Endothelial cell of umbilical vein (primary cell): ENCODE data around the gene LRP1B. TPM values are rescaled to one million over a fixed set of nuclear protein-coding genes. Genes with fewer than 3 reads are reported as not detected.

Source experiments
- BruUV-seq: library from RNA; stranded (reverse); fragments of 400-500 nt; replicated peaks from 2 replicates; lab custom pipeline; 2021; lab: Mats Ljungman, UMichigan
- CTCF ChIA-PET: fragments of 300-600, 350-600 bp; sonication (Branson Sonifier 250); formaldehyde crosslinking; loops from one replicate; lab custom pipeline; 2021; ENCODE audit warnings: antibody characterized with exemption, inconsistent platforms; lab: Charles Lee
- POLR2A ChIA-PET: fragments of 300-600, 350-600 bp; sonication (Branson Sonifier 250); formaldehyde crosslinking; loops from one replicate; lab custom pipeline; 2021; ENCODE audit warnings: antibody characterized with exemption, inconsistent platforms; lab: Charles Lee
- DNase-seq: peaks from one replicate; pipeline ENCODE4 v3.0.0-alpha.2; 2011; ENCODE audit warnings: low read depth, low spot score
- FAIRE-seq: peaks from 2 replicates; lab custom pipeline; 2011; peaks lifted over from hg19 to GRCh38; lab: Jason Lieb, UNC
- H2AFZ ChIP-seq: 2 replicates; pipeline ENCODE4 v1.6.0; 2012; ENCODE audit warnings: low read depth, low read length, control low read depth, inconsistent platforms
- H3K27ac ChIP-seq: 2 replicates; pipeline ENCODE4 v1.5.1; 2011; ENCODE audit warnings: low read depth, mild to moderate bottlenecking, control low read depth, low read length, moderate library complexity; ENCODE audit not compliant: insufficient read depth
- H3K27me3 ChIP-seq, 2 experiments: 2 replicates each; pipeline versions ENCODE4 v1.6.0 to v1.6.1; 2011; ENCODE audit warnings: low read length in 2 of 2, mixed read lengths in 1 of 2; ENCODE audit not compliant: control insufficient read depth in 2 of 2, insufficient read depth in 2 of 2
- H3K36me3 ChIP-seq, 2 experiments: 2 replicates in 1 of 2; 3 replicates in 1 of 2; pipeline ENCODE4 v1.5.1; 2011; ENCODE audit warnings: low read length in 2 of 2, mild to moderate bottlenecking in 1 of 2, moderate library complexity in 1 of 2; ENCODE audit not compliant: control insufficient read depth in 2 of 2, insufficient read depth in 2 of 2; ENCODE audit errors: extremely low read depth in 1 of 2
- H3K4me1 ChIP-seq: 3 replicates; pipeline ENCODE4 v1.5.1; 2011; ENCODE audit warnings: mild to moderate bottlenecking, low read length; ENCODE audit not compliant: control insufficient read depth, insufficient read depth; ENCODE audit errors: extremely low read depth
- H3K4me2 ChIP-seq: 2 replicates; pipeline ENCODE4 v1.6.1; 2011; ENCODE audit warnings: low read length, control low read depth, mixed read lengths; ENCODE audit not compliant: insufficient read depth
- H3K4me3 ChIP-seq, 3 experiments: fragments of 200-600 bp in 1 of 3; sonication (generic), shearing (Covaris generic) in 1 of 3; replicated peaks in 1 of 3; 2 replicates each; pipeline ENCODE4 v1.5.1; 2011 to 2016; ENCODE audit warnings: control low read depth in 3 of 3, low read length in 3 of 3, mild to moderate bottlenecking in 2 of 3, inconsistent platforms in 1 of 3, low read depth in 1 of 3, moderate library complexity in 1 of 3; ENCODE audit not compliant: insufficient read depth in 1 of 3
- H3K79me2 ChIP-seq: 2 replicates; pipeline ENCODE4 v1.6.0; 2012; ENCODE audit warnings: low read length, inconsistent platforms; ENCODE audit not compliant: control insufficient read depth, insufficient read depth
- H3K9ac ChIP-seq: replicated peaks from 2 replicates; pipeline ENCODE3; 2011; ENCODE audit warnings: low read length, control low read depth; ENCODE audit not compliant: insufficient read depth; ENCODE audit errors: extremely low read depth
- H3K9me1 ChIP-seq: replicated peaks from 3 replicates; pipeline ENCODE4 v1.6.0; 2011; ENCODE audit warnings: mild to moderate bottlenecking, low read length; ENCODE audit not compliant: control insufficient read depth, insufficient read depth; ENCODE audit errors: extremely low read depth
- H3K9me3 ChIP-seq: replicated peaks from 2 replicates; pipeline ENCODE4 v1.5.1; 2012; ENCODE audit warnings: low read length, inconsistent platforms; ENCODE audit not compliant: control insufficient read depth, insufficient read depth
- H4K20me1 ChIP-seq: replicated peaks from 2 replicates; pipeline ENCODE3; 2011; ENCODE audit warnings: mild to moderate bottlenecking, low read length; ENCODE audit not compliant: control insufficient read depth, insufficient read depth; ENCODE audit errors: extremely low read depth
- CTCF ChIP-seq, 2 donors: IDR thresholded peaks; 1 replicate in 1 of 2; 2 replicates in 1 of 2; pipeline ENCODE4 v1.5.1; 2011; ENCODE audit warnings: low read length in 2 of 2, mild to moderate bottlenecking in 2 of 2, moderate library complexity in 2 of 2, control low read depth in 1 of 2, inconsistent platforms in 1 of 2, low read depth in 1 of 2; ENCODE audit not compliant: insufficient read depth in 1 of 2; ENCODE audit errors: extremely low read depth in 1 of 2
- EZH2 ChIP-seq: IDR thresholded peaks from 2 replicates; pipeline ENCODE4 v1.6.1; 2012; ENCODE audit warnings: borderline replicate concordance, low read depth, mild to moderate bottlenecking, moderate library complexity, low read length, inconsistent platforms; ENCODE audit not compliant: severe bottlenecking
- FOS ChIP-seq: IDR thresholded peaks from 2 replicates; pipeline ENCODE4 v1.6.1; 2011; ENCODE audit warnings: mild to moderate bottlenecking, low read length, moderate library complexity, borderline replicate concordance; ENCODE audit not compliant: insufficient read depth
- GATA2 ChIP-seq: IDR thresholded peaks from 2 replicates; pipeline ENCODE4 v1.7.0; 2011; ENCODE audit warnings: low read depth, mild to moderate bottlenecking, moderate library complexity, mixed read lengths, low read length; ENCODE audit not compliant: insufficient read length, insufficient read depth
- JUN ChIP-seq: IDR thresholded peaks from 2 replicates; pipeline ENCODE4 v1.6.1; 2011; ENCODE audit warnings: borderline replicate concordance, low read depth; ENCODE audit not compliant: insufficient read length, insufficient read depth
- MAX ChIP-seq: IDR thresholded peaks from 2 replicates; pipeline ENCODE4 v1.6.1; 2011; ENCODE audit not compliant: insufficient read depth, insufficient read length
- MYC ChIP-seq: IDR thresholded peaks from one replicate; pipeline ENCODE4 v1.6.1; 2011; ENCODE audit warnings: mild to moderate bottlenecking, low read depth, low read length
- POLR2A ChIP-seq: IDR thresholded peaks from 2 replicates; pipeline ENCODE4 v1.6.1; 2012; ENCODE audit warnings: low read depth, mild to moderate bottlenecking, control low read depth, low read length
- POLR2AphosphoS5 ChIP-seq: IDR thresholded peaks from 2 replicates; pipeline ENCODE4 v1.6.1; 2012; ENCODE audit warnings: low read depth, mild to moderate bottlenecking, control low read depth, low read length, moderate library complexity; ENCODE audit not compliant: insufficient read depth
- dilution Hi-C: fragments of 300-500 bp; cut with MboI; formaldehyde crosslinking; loops from one replicate; pipeline ENCODE4 v1.15.0; 2019; ENCODE audit warnings: low sequenced_read_pairs; ENCODE audit not compliant: extremely low pct_ligation_motif_present
- intact Hi-C: fragments of 100-400 bp; cut with micrococcal nuclease; formaldehyde crosslinking; loops from one replicate; pipeline ENCODE4 v1.10.0; 2022
- polyA plus RNA-seq, 4 experiments: library from polyadenylated mRNA; depleted of rRNA in 3 of 4; stranded (reverse) in 3 of 4; unstranded in 1 of 4; fragments of >200 nt; gene quantifications; 2 replicates each; pipeline versions ENCODE4 v1.2.1 to v1.2.3, GENCODE V29; 2011 to 2012; ENCODE audit warnings: missing spikeins in 1 of 4
- total RNA-seq: library from RNA; stranded (reverse); gene quantifications from 2 replicates; pipeline ENCODE4 v1.2.3, GENCODE V29; 2021

LRP1B gene
- total and polyA plus RNA-seq, 2 donors (not counting 3 experiments of a cell fraction or from before 2014, with no cell fraction given), result 0.03 to 0.07 TPM

- H3K9ac ChIP-seq, result no peak overlapping the region
- H2AFZ ChIP-seq, result no peak overlapping the region
- no peaks in the 10 kb centered on the region for H4K20me1 ChIP-seq
- DNase-seq (no peak), FAIRE-seq (no peak)
- H3K9me3 ChIP-seq, result no peaks in the 10 kb centered on the region
- TF ChIP-seq POLR2AphosphoS5 (no peak), MYC (no peak), GATA2 (no peak), MAX (no peak), EZH2 (no peak), CTCF (IDR thresholded peaks at IDR 0.05; ENCODE audit: extremely low read depth in 1 of 2, insufficient read depth in 1 of 2, low read depth in 1 of 2, low read length in 2 of 2) (no peak), POLR2A (no peak), JUN (no peak), FOS (no peak)
- no peaks in the 10 kb centered on the region for H3K27me3 ChIP-seq
- H3K36me3 ChIP-seq, result no peaks in the 10 kb centered on the region
- BruUV-seq, result no TSS peak
- H3K79me2 ChIP-seq, result no peaks in the 10 kb centered on the region
- no peaks in the 10 kb centered on the region for H3K9me1 ChIP-seq
- H3K27ac ChIP-seq, result no peak overlapping the region
- H3K4me1 ChIP-seq, result no peaks in the 10 kb centered on the region
- intact Hi-C loops (no loop called here), dilution Hi-C loops (no loop called here)
- no peak overlapping the region for H3K4me3 ChIP-seq
- ChIA-PET POLR2A (no interaction called here), CTCF (no interaction called here)
- no peak overlapping the region for H3K4me2 ChIP-seq
Observed at GRCh38 chr2:141381946-141382345, 748.9 kb downstream of the LRP1B start.
